Fibroblast of mammary gland (primary cell): ENCODE results near the gene ILK.

ENCODE experiments used
- DNase-seq: peaks from one replicate; pipeline ENCODE4 v3.0.0-alpha.2; 2010; ENCODE audit warnings: low read depth
- H3K4me3 ChIP-seq: 2 replicates; pipeline ENCODE4 v1.5.1; 2011; ENCODE audit warnings: low read depth, mild to moderate bottlenecking, low read length, moderate library complexity; ENCODE audit not compliant: control insufficient read depth
- CTCF ChIP-seq: conservative IDR thresholded peaks from 2 replicates; pipeline ENCODE4 v1.5.1; 2011; ENCODE audit warnings: low read depth, low read length, inconsistent platforms; ENCODE audit not compliant: control insufficient read depth, insufficient read depth

Gene ILK

GRCh38 chr11:6611963-6612212 is 8.3 kb downstream of the ILK start:
- DNase-seq, result no peak
- H3K4me3 ChIP-seq, result peak overlapping the region; percentile 67
- no peak for TF ChIP-seq CTCF

GRCh38 chr11:6612213-6613041 is 8.9 kb downstream of the ILK start, which contains the start of gene TAF10:
Gene TAF10, minus strand, starts transcription at chr11:6612216. Its CDS starts 27 bp downstream, at chr11:6612189.
- DNase-seq, result peak; percentile 94
- peak within 1 kb of the TSS; percentile 67 for H3K4me3 ChIP-seq

DNA sequence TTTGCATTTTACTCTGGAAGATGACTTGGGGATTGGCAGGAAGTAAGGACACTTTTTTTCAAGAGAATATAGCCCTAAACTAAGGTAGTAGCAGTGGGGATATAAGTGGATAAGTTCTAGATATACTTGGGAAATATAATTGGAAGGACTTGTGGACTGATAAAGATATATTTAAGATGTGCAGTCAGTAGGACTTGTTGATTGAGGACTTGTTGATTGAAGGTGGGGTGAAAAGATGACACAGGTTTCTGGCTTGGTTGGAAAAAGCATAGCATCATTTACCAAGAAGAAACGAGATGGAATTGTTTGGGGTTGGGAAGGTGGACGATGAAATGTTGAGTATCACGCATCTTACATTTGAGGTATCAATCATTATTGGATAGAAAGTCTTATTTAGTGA is 9.9 kb downstream of the ILK start:
- DNase-seq, result no peak
- no peak overlapping the region for H3K4me3 ChIP-seq
- no peak for TF ChIP-seq CTCF

More at GRCh38 chr11:6612213-6613041, 8.9 kb downstream of the ILK start, which contains the start of gene TAF10:
- TF ChIP-seq CTCF, result peak; percentile 44

GRCh38 chr11:6614446-6614845 is 10.9 kb downstream of the ILK start:
- no peak for DNase-seq
- H3K4me3 ChIP-seq, result no peak overlapping the region
- TF ChIP-seq CTCF, result no peak

GRCh38 chr11:6615046-6615445 is 11.5 kb downstream of the ILK start:
- no peak for DNase-seq
- no peak for TF ChIP-seq CTCF
- no peak overlapping the region for H3K4me3 ChIP-seq

GRCh38 chr11:6615882-6616585 is 12.5 kb downstream of the ILK start:
- TF ChIP-seq CTCF, result no peak
- peak; percentile 65 for DNase-seq
- no peak overlapping the region for H3K4me3 ChIP-seq
